Measurements from ENCODE around the gene DTWD1. TPM values are rescaled to one million over a fixed set of nuclear protein-coding genes. Genes with fewer than 3 reads are reported as not detected.

The DTWD1 gene
- total and polyA plus RNA-seq, 3 donors from 2014 or later = 14.3 to 17.2 (median 15.3) TPM

- H3K27ac ChIP-seq = no peak overlapping the region
- no peaks in the 10 kb centered on the region for H3K9me3 ChIP-seq
- no peaks in the 10 kb centered on the region for H3K4me1 ChIP-seq
- WGBS, 2 donors = 57 to 68% methylated on average over 1 of the region's 1 CpG
- no peaks in the 10 kb centered on the region for H3K36me3 ChIP-seq (ENCODE audit: low read depth, missing control alignments)
- H3K4me3 ChIP-seq = no peak overlapping the region
- TF ChIP-seq, protein P1, sequence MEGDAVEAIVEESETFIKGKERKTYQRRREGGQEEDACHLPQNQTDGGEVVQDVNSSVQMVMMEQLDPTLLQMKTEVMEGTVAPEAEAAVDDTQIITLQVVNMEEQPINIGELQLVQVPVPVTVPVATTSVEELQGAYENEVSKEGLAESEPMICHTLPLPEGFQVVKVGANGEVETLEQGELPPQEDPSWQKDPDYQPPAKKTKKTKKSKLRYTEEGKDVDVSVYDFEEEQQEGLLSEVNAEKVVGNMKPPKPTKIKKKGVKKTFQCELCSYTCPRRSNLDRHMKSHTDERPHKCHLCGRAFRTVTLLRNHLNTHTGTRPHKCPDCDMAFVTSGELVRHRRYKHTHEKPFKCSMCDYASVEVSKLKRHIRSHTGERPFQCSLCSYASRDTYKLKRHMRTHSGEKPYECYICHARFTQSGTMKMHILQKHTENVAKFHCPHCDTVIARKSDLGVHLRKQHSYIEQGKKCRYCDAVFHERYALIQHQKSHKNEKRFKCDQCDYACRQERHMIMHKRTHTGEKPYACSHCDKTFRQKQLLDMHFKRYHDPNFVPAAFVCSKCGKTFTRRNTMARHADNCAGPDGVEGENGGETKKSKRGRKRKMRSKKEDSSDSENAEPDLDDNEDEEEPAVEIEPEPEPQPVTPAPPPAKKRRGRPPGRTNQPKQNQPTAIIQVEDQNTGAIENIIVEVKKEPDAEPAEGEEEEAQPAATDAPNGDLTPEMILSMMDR (IDR thresholded peaks at IDR 0.05) = no peak
- no peak for TF ChIP-seq POLR2A (IDR thresholded peaks at IDR 0.05)
- no peaks in the 10 kb centered on the region for H3K27me3 ChIP-seq
- intact Hi-C loops (cut with DNase I; ENCODE audit: low total_unique reads) = no loop called here
- no peak for DNase-seq
Measured at GRCh38 chr15:49686599-49686998, 65.8 kb downstream of the DTWD1 start.

GRCh38 chr15:49688135-49688790 is 67.4 kb downstream of the DTWD1 start:
- no peak for DNase-seq
- H3K4me1 ChIP-seq = no peaks in the 10 kb centered on the region
- no peaks in the 10 kb centered on the region for H3K27me3 ChIP-seq
- TF ChIP-seq POLR2A (IDR thresholded peaks at IDR 0.05) = no peak
- TF ChIP-seq, protein P1 (IDR thresholded peaks at IDR 0.05) = no peak
- no peak overlapping the region for H3K27ac ChIP-seq
- no peak overlapping the region for H3K4me3 ChIP-seq
- intact Hi-C loops (cut with DNase I; ENCODE audit: low total_unique reads) = no loop called here
- 65 to 80% methylated on average over 3 of the region's 3 CpGs for WGBS, 2 donors
- H3K36me3 ChIP-seq (ENCODE audit: low read depth, missing control alignments) = no peaks in the 10 kb centered on the region
- H3K9me3 ChIP-seq = no peaks in the 10 kb centered on the region

DNA sequence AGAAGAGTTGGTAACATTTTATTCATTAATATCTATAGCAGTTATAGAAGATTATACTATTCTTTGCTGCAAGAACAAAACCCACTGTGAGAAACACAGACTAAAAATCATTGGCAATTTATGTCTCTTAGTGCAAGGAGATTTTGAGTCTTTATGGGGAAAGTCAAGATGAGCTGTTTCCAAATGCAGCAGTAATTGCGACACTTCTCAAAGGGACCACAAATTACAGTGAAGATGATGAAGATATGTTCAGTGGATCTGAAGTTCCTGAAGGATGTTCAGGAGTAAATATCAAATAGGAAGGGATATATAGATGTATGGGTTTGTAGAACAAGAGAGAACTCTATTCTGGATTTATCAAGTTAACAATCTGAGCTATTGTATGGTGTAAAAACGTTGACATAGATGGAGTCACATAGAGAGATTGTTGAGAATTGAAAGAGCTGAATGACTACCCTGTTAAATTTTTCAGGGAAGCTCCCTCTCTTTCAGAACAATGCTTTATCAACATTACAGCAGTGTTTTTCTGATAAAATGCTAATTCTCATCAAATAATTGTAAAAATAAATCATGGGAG is 71.8 kb downstream of the DTWD1 start:
- Histone ChIP-seq H3K4me3 (no peak overlapping the region), H3K27me3 (no peaks in the 10 kb centered on the region), H3K4me1 (no peaks in the 10 kb centered on the region), H3K27ac (no peak overlapping the region), H3K9me3 (no peaks in the 10 kb centered on the region), H3K36me3 (ENCODE audit: low read depth, missing control alignments) (no peaks in the 10 kb centered on the region)
- intact Hi-C loops (cut with DNase I; ENCODE audit: low total_unique reads) = no loop called here
- no peak for DNase-seq
- TF ChIP-seq POLR2A (IDR thresholded peaks at IDR 0.05) = no peak
- WGBS, 2 donors = 68 to 70% methylated on average over 2 of the region's 2 CpGs

- Histone ChIP-seq H3K9me3 (no peaks in the 10 kb centered on the region), H3K27ac (no peak overlapping the region), H3K36me3 (ENCODE audit: low read depth, missing control alignments) (no peaks in the 10 kb centered on the region), H3K4me1 (no peaks in the 10 kb centered on the region), H3K27me3 (no peaks in the 10 kb centered on the region), H3K4me3 (no peak overlapping the region)
- intact Hi-C loops (cut with DNase I; ENCODE audit: low total_unique reads) = no loop called here
- DNase-seq = no peak
- TF ChIP-seq POLR2A (IDR thresholded peaks at IDR 0.05) = no peak
- TF ChIP-seq, protein P1 (IDR thresholded peaks at IDR 0.05) = no peak
Measured at GRCh38 chr15:49693498-49693897, 72.7 kb downstream of the DTWD1 start.

GRCh38 chr15:49696433-49696832 is 75.6 kb downstream of the DTWD1 start:
- Histone ChIP-seq H3K9me3 (no peaks in the 10 kb centered on the region), H3K36me3 (ENCODE audit: low read depth, missing control alignments) (no peaks in the 10 kb centered on the region), H3K27ac (no peak overlapping the region), H3K4me1 (no peaks in the 10 kb centered on the region), H3K4me3 (no peak overlapping the region), H3K27me3 (no peaks in the 10 kb centered on the region)
- no peak for TF ChIP-seq POLR2A (IDR thresholded peaks at IDR 0.05)
- TF ChIP-seq, protein P1 (IDR thresholded peaks at IDR 0.05) = no peak
- DNase-seq = no peak
- intact Hi-C loops (cut with DNase I; ENCODE audit: low total_unique reads) = no loop called here
- WGBS, 2 donors = 91 to 95% methylated on average over 2 of the region's 2 CpGs
